Adrenal gland (tissue), 5 donors: Measurements from ENCODE around the gene SBF2.

Experiments
- CTCF ChIP-seq, 6 experiments: fragments of 450-650 bp in 4 of 6; fragments of 200-600 bp in 2 of 6; sonication (generic) in 1 of 6; IDR thresholded peaks; 1 replicate in 5 of 6; 2 replicates in 1 of 6; pipeline versions ENCODE4 v1.5.1 to v1.8.0; 2016 to 2021; ENCODE audit warnings: antibody characterized with exemption in 6 of 6, mild to moderate bottlenecking in 2 of 6, moderate library complexity in 1 of 6
- POLR2A ChIP-seq, 2 donors: fragments of 450-650 bp; IDR thresholded peaks; one replicate each; pipeline ENCODE4 v1.6.1; 2017; ENCODE audit warnings: antibody characterized with exemption in 2 of 2, mild to moderate bottlenecking in 2 of 2, moderate library complexity in 1 of 2
- donor health status: DM: no; HTN: no; CAD: no.

- TF ChIP-seq CTCF (IDR thresholded peaks at IDR 0.05) (no peak), POLR2A (IDR thresholded peaks at IDR 0.05) (no peak)
These were observed 11.9 kb downstream of the SBF2 start for GRCh38 chr11:10282117-10282516.
